Measurements from ENCODE around the gene SRRM1. TPM values are rescaled to one million over a fixed set of nuclear protein-coding genes. Genes with fewer than 3 reads are reported as not detected.

The SRRM1 gene
- total and polyA plus RNA-seq, 9 of the 15 experiments (the other 6 are each of a cell fraction or from before 2014, with no cell fraction given), result 54.5 to 268 (median 115) TPM

DNA sequence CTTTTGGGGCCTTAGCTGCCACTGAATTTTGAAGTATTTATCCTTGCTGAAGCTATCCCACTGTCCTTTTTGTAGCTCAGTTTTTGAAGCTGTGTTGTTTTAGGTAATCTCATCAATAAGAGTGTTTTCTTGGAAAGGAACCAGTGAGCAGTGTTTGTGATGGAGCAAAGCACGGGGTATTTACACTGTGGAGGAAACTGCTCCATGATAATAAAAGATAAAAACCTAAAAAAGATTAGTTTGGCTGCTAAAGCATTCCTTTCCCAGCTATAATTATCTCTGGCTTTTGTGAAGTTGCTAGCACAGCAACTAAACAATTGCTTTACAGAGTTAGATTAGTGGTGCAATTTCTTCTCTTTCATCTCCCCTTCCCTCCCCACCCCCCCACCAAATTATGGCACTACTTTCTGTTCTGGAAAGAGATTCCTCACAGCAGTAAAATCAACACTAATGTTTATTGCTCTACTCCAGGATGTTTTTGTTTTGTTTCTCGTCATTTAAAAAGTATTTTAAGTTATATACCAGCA, 21.5 kb downstream of the SRRM1 start (continued):
- TF ChIP-seq BRCA1 (IDR thresholded peaks at IDR 0.05) (no peak), BRCA1 (CRISPR knock-in tag; IDR thresholded peaks at IDR 0.05) (no peak), POLR2B (IDR thresholded peaks at IDR 0.05; ENCODE audit: low read depth, partially characterized antibody) (no peak), ZNF146 (CRISPR knock-in tag; IDR thresholded peaks at IDR 0.05; ENCODE audit: unreplicated experiment) (no peak), ZBED1 (IDR thresholded peaks at IDR 0.05) (no peak), NFRKB (IDR thresholded peaks at IDR 0.05; ENCODE audit: low read depth) (no peak), GABPB1 (CRISPR knock-in tag; IDR thresholded peaks at IDR 0.05) (no peak), DPF2 (IDR thresholded peaks at IDR 0.05) (no peak)
- TF ChIP-seq, protein P1, sequence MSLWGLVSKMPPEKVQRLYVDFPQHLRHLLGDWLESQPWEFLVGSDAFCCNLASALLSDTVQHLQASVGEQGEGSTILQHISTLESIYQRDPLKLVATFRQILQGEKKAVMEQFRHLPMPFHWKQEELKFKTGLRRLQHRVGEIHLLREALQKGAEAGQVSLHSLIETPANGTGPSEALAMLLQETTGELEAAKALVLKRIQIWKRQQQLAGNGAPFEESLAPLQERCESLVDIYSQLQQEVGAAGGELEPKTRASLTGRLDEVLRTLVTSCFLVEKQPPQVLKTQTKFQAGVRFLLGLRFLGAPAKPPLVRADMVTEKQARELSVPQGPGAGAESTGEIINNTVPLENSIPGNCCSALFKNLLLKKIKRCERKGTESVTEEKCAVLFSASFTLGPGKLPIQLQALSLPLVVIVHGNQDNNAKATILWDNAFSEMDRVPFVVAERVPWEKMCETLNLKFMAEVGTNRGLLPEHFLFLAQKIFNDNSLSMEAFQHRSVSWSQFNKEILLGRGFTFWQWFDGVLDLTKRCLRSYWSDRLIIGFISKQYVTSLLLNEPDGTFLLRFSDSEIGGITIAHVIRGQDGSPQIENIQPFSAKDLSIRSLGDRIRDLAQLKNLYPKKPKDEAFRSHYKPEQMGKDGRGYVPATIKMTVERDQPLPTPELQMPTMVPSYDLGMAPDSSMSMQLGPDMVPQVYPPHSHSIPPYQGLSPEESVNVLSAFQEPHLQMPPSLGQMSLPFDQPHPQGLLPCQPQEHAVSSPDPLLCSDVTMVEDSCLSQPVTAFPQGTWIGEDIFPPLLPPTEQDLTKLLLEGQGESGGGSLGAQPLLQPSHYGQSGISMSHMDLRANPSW (CRISPR knock-in tag; IDR thresholded peaks at IDR 0.05), result no peak

DNA sequence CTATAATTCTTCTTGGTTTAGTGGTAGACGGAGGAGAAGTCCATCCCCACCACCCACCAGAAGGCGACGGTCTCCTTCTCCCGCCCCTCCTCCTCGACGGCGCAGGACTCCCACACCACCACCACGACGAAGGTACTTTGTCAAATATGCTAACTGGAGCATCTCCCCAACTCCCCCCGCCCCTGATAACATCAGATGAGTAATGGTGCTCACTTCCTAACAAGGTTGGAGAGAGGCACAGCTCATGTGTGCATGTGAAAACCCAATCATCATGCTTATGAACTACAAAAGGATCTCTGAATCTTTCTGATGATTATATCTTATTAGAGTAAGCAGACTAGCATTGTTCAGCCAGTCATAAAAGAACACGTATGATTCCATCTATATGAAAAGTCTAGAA, 23.7 kb downstream of the SRRM1 start:
- H3K9me3 ChIP-seq (replicated peaks; ENCODE audit: control insufficient read depth, insufficient read depth, low read depth, low read length), result no peaks in the 10 kb centered on the region
- ATAC-seq (peak; percentile 34; the same call in 1 of the 3 replicates), FAIRE-seq (no peak), DNase-seq (ENCODE audit: extremely low read depth in 1 of 4, low spot score in 3 of 4) (peak in 1 of 4 experiments; percentile 19)
- no peak overlapping the region for H3K4me2 ChIP-seq (ENCODE audit: insufficient read depth, low read length)
- H3K27me3 ChIP-seq (ENCODE audit: control insufficient read depth in 2 of 2, insufficient read depth in 2 of 2, low read length in 2 of 2), result no peaks in the 10 kb centered on the region
- no peaks in the 10 kb centered on the region for H3K9me1 ChIP-seq (ENCODE audit: control insufficient read depth, insufficient read depth, low read length)
- peaks cover 96% of the 10 kb centered on the region for H3K36me3 ChIP-seq (ENCODE audit: control insufficient read depth, insufficient read depth, low read length)
- no peak overlapping the region for H3K27ac ChIP-seq (ENCODE audit: extremely low read depth, low read depth, low read length)
- TF ChIP-seq SMARCA4 (IDR thresholded peaks at IDR 0.05) (peak; percentile 29; the same call in 1 of the 2 replicates), FOSL1 (tag; conservative IDR thresholded peaks at IDR 0.05) (peak; percentile 86), XRCC4 (IDR thresholded peaks at IDR 0.05; ENCODE audit: extremely low read depth, insufficient read depth, insufficient read length) (no peak), ZNF184 (CRISPR knock-in tag; IDR thresholded peaks at IDR 0.05) (no peak), KLF1 (tag; IDR thresholded peaks at IDR 0.05) (peak; percentile 80), HNRNPLL (IDR thresholded peaks at IDR 0.05; ENCODE audit: low read depth, low read length, poor library complexity, severe bottlenecking) (no peak), DPF2 (IDR thresholded peaks at IDR 0.05) (peak; percentile 39; the same call in 1 of the 2 replicates), HNRNPUL1 (IDR thresholded peaks at IDR 0.05; ENCODE audit: low read length) (no peak), JUND (IDR thresholded peaks at IDR 0.05; ENCODE audit: borderline replicate concordance, low read depth, low read length) (peak; percentile 72), JUND (tag; IDR thresholded peaks at IDR 0.05; ENCODE audit: borderline replicate concordance, low read depth, low read length) (no peak; the same call in 2 of the 3 replicates), JUN (IDR thresholded peaks at IDR 0.05; ENCODE audit: borderline replicate concordance, low read depth, low read length) (peak; percentile 45; the same call in 1 of the 2 replicates), JUN (CRISPR knock-in tag; IDR thresholded peaks at IDR 0.05; ENCODE audit: borderline replicate concordance) (no peak)
- TF ChIP-seq, protein P2, sequence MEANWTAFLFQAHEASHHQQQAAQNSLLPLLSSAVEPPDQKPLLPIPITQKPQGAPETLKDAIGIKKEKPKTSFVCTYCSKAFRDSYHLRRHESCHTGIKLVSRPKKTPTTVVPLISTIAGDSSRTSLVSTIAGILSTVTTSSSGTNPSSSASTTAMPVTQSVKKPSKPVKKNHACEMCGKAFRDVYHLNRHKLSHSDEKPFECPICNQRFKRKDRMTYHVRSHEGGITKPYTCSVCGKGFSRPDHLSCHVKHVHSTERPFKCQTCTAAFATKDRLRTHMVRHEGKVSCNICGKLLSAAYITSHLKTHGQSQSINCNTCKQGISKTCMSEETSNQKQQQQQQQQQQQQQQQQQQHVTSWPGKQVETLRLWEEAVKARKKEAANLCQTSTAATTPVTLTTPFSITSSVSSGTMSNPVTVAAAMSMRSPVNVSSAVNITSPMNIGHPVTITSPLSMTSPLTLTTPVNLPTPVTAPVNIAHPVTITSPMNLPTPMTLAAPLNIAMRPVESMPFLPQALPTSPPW (CRISPR knock-in tag; IDR thresholded peaks at IDR 0.05), result peak; percentile 56
- intact Hi-C loops (cut with micrococcal nuclease), result no loop called here
- no peaks in the 10 kb centered on the region; the same call in 1 of the 2 replicates for H4K20me1 ChIP-seq (replicated peaks; ENCODE audit: control insufficient read depth, insufficient read depth, low read length)
- POLR2A ChIA-PET, result no interaction called here
- CTCF ChIA-PET (ENCODE audit: low intra/inter-chr PET ratio), result no interaction called here
- no peak overlapping the region for H3K9ac ChIP-seq (ENCODE audit: insufficient read depth in 1 of 2, low read depth in 2 of 2, low read length in 2 of 2)
- 58% methylated on average over 11 of the region's 11 CpGs for WGBS (ENCODE audit: insufficient coverage, low coverage, missing lambda C conversion rate)
- H2AFZ ChIP-seq (ENCODE audit: low read depth, low read length), result no peak overlapping the region
- H3K4me1 ChIP-seq (replicated peaks in 1 of 2; ENCODE audit: control insufficient read depth in 2 of 2, insufficient read depth in 2 of 2, low read length in 2 of 2), result no peaks in the 10 kb centered on the region
- H3K79me2 ChIP-seq (ENCODE audit: control insufficient read depth, insufficient read depth, low read length), result 0 out of 3 replicates have a peak, but pooled peaks cover 8% of the 10 kb centered on the region
- in situ Hi-C loops (cut with MboI), result no loop called here
- BruUV-seq (replicated peaks), result no TSS peak
- H3K4me3 ChIP-seq, result no peak overlapping the region
